Psoas muscle (tissue), 8 donors: ENCODE measurements around the gene LMF1. TPM values are rescaled to one million over a fixed set of nuclear protein-coding genes. Genes with fewer than 3 reads are reported as not detected.

Experiments used
- ATAC-seq, 4 donors: fragments of 200-7000 bp; cut with Tn5 transposase; one replicate each; pipeline ENCODE4 v1.9.1; 2020; ENCODE audit warnings: moderate library complexity in 3 of 4, mild to moderate bottlenecking in 2 of 4
- DNase-seq, 2 donors: peaks; one replicate each; pipeline ENCODE4 v3.0.0-alpha.2; 2020
- H3K27ac ChIP-seq: fragments of 200-600 bp; one replicate; pipeline ENCODE4 v1.8.0; 2022
- H3K27me3 ChIP-seq, 3 donors: fragments of 200-600 bp in 1 of 3; one replicate each; pipeline versions ENCODE4 v1.6.1 to v1.8.0; 2013 to 2022; ENCODE audit warnings: low read length in 2 of 3, mild to moderate bottlenecking in 2 of 3, moderate library complexity in 1 of 3; ENCODE audit not compliant: insufficient read depth in 3 of 3
- H3K36me3 ChIP-seq, 2 donors: fragments of 200-600 bp in 1 of 2; one replicate each; pipeline versions ENCODE4 v1.6.1 to v1.8.0; 2013 to 2022; ENCODE audit warnings: low read depth in 1 of 2, mild to moderate bottlenecking in 1 of 2, moderate library complexity in 1 of 2; ENCODE audit not compliant: insufficient read depth in 1 of 2
- H3K4me1 ChIP-seq: fragments of 200-600 bp; one replicate; pipeline ENCODE4 v1.8.0; 2022
- H3K4me3 ChIP-seq: fragments of 200-600 bp; one replicate; pipeline ENCODE4 v1.8.0; 2022; ENCODE audit warnings: mild to moderate bottlenecking
- H3K9me3 ChIP-seq: fragments of 200-600 bp; one replicate; pipeline ENCODE4 v1.8.0; 2022
- CTCF ChIP-seq: fragments of 200-600 bp; IDR thresholded peaks from one replicate; pipeline ENCODE4 v1.8.0; 2022; ENCODE audit warnings: antibody characterized with exemption
- WGBS, 3 donors: extraction: QIAGEN DNeasy Blood & Tissue Kit; methylation state at CpG; one replicate each; pipeline versions ENCODE4 v1.1.6 to v1.1.7; 2013; 5-methylcytosine and 5-hydroxymethylcytosine counted together
- intact Hi-C, 2 donors: fragments of 100-400 bp; cut with DNase I; formaldehyde crosslinking; loops; one replicate each; pipeline versions ENCODE4 v1.11.0 to v1.14.2; 2022
- polyA plus RNA-seq, 3 donors: library from polyadenylated mRNA; stranded (reverse); fragments of 200-250 nt; gene quantifications; one replicate each; pipeline ENCODE4 v1.2.3, GENCODE V29; 2013
- total RNA-seq, 4 donors: library from RNA; stranded (reverse); fragmentation: NEBNext Ultra II Directional in 2 of 4; extraction: Animal tissue kit (Norgen Biotek cat#: 25700) in 2 of 4; gene quantifications; one replicate each; pipeline versions ENCODE4 v1.2.1 to v1.2.4, GENCODE V29; 2021 to 2023
- donor health status: healthy with polysubstance abuse.
- donor health status: DM: no; HTN: no; CAD: no; lungs with moderate emphysema.
- donor health status: Bipolar disorder and iron deficiency.
- donor health status: healthy.
- donor health status: DM: yes; HTN: yes; CAD: no.
- donor health status: DM: no; HTN: no; CAD: no.
- donor health status: DM: no; HTN: no; CAD: no.
- donor health status: DM: yes; HTN: yes; CAD: no.

Gene LMF1
- total and polyA plus RNA-seq, 7 donors: 1.9 to 9.0 (median 4.0) TPM

- ATAC-seq (no peak), DNase-seq (no peak)
- WGBS, 3 donors: 89 to 94% (median 94%) methylated on average over 15 of the region's 15 CpGs
- intact Hi-C loops: no loop called here
- Histone ChIP-seq H3K4me1 (no peaks in the 10 kb centered on the region), H3K27me3 (no peaks in the 10 kb centered on the region), H3K9me3 (no peaks in the 10 kb centered on the region), H3K36me3 (peaks cover 0 to 22% of the 10 kb centered on the region in 2 donors), H3K4me3 (no peak overlapping the region), H3K27ac (no peak overlapping the region)
- no peak for TF ChIP-seq CTCF
Measured at GRCh38 chr16:927406-927805, 43.4 kb downstream of the LMF1 start.

- no peak for TF ChIP-seq CTCF
- Histone ChIP-seq H3K27me3 (no peaks in the 10 kb centered on the region), H3K27ac (no peak overlapping the region), H3K9me3 (no peaks in the 10 kb centered on the region), H3K36me3 (peaks cover 0 to 22% of the 10 kb centered on the region in 2 donors), H3K4me3 (no peak overlapping the region), H3K4me1 (no peaks in the 10 kb centered on the region)
- intact Hi-C loops: no loop called here
- ATAC-seq (no peak), DNase-seq (peak in 1 of 2 donors; percentile 27)
- 94 to 99% (median 98%) methylated on average over 8 of the region's 8 CpGs for WGBS, 3 donors
Measured at GRCh38 chr16:926715-927114, 44.1 kb downstream of the LMF1 start.

DNA sequence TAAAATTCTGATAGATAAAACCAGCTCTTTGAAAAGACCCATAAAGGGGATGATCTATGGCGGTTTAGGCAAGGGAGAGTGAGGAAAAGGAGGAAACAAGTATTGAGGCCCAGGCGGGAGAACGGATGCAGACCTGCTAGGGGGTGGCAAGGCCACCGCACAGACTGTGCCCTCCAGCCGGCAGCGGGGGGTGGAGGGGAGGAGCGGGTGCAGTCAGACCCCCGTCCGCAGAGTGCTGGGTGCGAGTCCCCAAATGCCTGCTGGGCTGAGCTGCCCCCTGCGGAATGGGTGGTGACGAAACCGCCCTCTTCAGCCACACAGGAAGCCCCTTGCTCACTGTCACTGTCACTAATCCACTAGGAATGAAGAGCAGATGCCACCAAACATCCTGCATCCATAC lies 46.0 kb downstream of the LMF1 start:
- ATAC-seq (no peak), DNase-seq (peak in 1 of 2 donors; percentile 22)
- Histone ChIP-seq H3K27ac (no peak overlapping the region), H3K4me1 (no peaks in the 10 kb centered on the region), H3K36me3 (peaks cover 0 to 10% of the 10 kb centered on the region in 2 donors), H3K4me3 (no peak overlapping the region), H3K9me3 (no peaks in the 10 kb centered on the region), H3K27me3 (no peaks in the 10 kb centered on the region)
- no peak for TF ChIP-seq CTCF
- whole genome bisulfite sequencing, 3 donors: 95 to 97% (median 96%) methylated on average over 13 of the region's 13 CpGs
- intact Hi-C loops: no loop called here

DNA sequence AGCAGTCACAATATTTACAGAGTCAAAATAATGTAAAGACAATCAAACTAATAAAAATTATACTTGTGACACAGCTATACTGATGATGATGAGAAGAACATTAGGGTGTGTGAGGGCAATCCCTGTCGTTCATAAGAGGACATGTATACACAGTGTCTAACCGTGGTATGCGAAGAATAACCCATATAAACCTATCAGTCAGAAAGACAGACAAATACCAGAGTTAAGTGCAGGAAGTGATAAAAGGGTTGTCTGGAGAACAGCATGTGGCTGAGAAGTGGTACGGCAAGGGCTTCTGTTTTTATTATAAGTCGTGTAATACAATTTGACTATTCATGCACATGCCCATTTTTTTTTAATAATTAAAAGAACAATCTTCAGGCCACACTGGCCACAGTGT lies 46.7 kb downstream of the LMF1 start:
- DNase-seq: no peak
- Histone ChIP-seq H3K4me3 (no peak overlapping the region), H3K9me3 (no peaks in the 10 kb centered on the region), H3K27me3 (no peaks in the 10 kb centered on the region), H3K4me1 (no peaks in the 10 kb centered on the region), H3K36me3 (peaks cover 0 to 3% of the 10 kb centered on the region in 2 donors), H3K27ac (no peak overlapping the region)
- ATAC-seq: no peak
- TF ChIP-seq CTCF: no peak
- intact Hi-C loops: no loop called here
- 89 to 95% (median 91%) methylated on average over 5 of the region's 5 CpGs for whole genome bisulfite sequencing, 3 donors

GRCh38 chr16:923184-923583 lies 47.6 kb downstream of the LMF1 start:
- Histone ChIP-seq H3K4me3 (no peak overlapping the region), H3K27me3 (no peaks in the 10 kb centered on the region), H3K27ac (no peak overlapping the region), H3K4me1 (no peaks in the 10 kb centered on the region), H3K9me3 (no peaks in the 10 kb centered on the region), H3K36me3 (peaks cover 0 to 3% of the 10 kb centered on the region in 2 donors)
- ATAC-seq: no peak
- peak in 1 of 2 donors; percentile 5 for DNase-seq
- intact Hi-C loops: no loop called here
- WGBS, 3 donors: 83 to 88% (median 88%) methylated on average over 9 of the region's 9 CpGs
- TF ChIP-seq CTCF: no peak
